Thoracic aorta (tissue), 2 donors: ENCODE measurements around the gene HMX1. TPM values are rescaled to one million over a fixed set of nuclear protein-coding genes. Genes with fewer than 3 reads are reported as not detected.

Experiments used
- ATAC-seq: fragments of 150-250 bp; one replicate; pipeline ENCODE4 v1.8.0; 2017; ENCODE audit warnings: low read depth; ENCODE audit not compliant: insufficient number of reproducible peaks, low FRiP score
- DNase-seq: peaks from one replicate; pipeline ENCODE4 v3.0.0-alpha.2; 2020; ENCODE audit warnings: low spot score
- H3K27ac ChIP-seq, 2 donors: fragments of 200-600 bp; sonication (generic); 1 replicate in 1 of 2; 2 replicates in 1 of 2; pipeline ENCODE4 v1.5.1; 2016; ENCODE audit warnings: mild to moderate bottlenecking in 2 of 2, moderate library complexity in 2 of 2
- H3K27me3 ChIP-seq: fragments of 200-600 bp; sonication (generic); replicated peaks from 2 replicates; pipeline ENCODE4 v1.6.0; 2016; ENCODE audit warnings: mild to moderate bottlenecking; ENCODE audit not compliant: insufficient read depth
- H3K36me3 ChIP-seq: fragments of 200-600 bp; sonication (generic); one replicate; pipeline ENCODE4 v1.5.1; 2016
- H3K4me1 ChIP-seq, 2 donors: fragments of 200-600 bp; sonication (generic); 1 replicate in 1 of 2; 2 replicates in 1 of 2; pipeline versions ENCODE4 v1.5.1 to v1.6.0; 2016; ENCODE audit warnings: low read depth in 2 of 2, mild to moderate bottlenecking in 1 of 2; ENCODE audit not compliant: control insufficient read depth in 1 of 2
- H3K4me3 ChIP-seq: fragments of 200-600 bp; sonication (generic); 2 replicates; pipeline ENCODE4 v1.5.1; 2016; ENCODE audit warnings: mild to moderate bottlenecking
- H3K9me3 ChIP-seq: fragments of 200-600 bp; sonication (generic); 2 replicates; pipeline ENCODE4 v1.5.1; 2016
- CTCF ChIP-seq: fragments of 200-600 bp; sonication (generic); IDR thresholded peaks from one replicate; pipeline ENCODE4 v1.5.1; 2019; ENCODE audit warnings: antibody characterized with exemption
- total RNA-seq, 2 donors: library from RNA; depleted of rRNA; stranded (reverse); fragments of >200 nt; gene quantifications; one replicate each; pipeline versions ENCODE4 v1.1.0 to v1.2.3, GENCODE V29; 2016

HMX1 gene
- total RNA-seq, 2 donors from 2014 or later: 0.28 TPM; not detected in 1

- H3K36me3 ChIP-seq: no peaks in the 10 kb centered on the region
- ATAC-seq (no peak), DNase-seq (no peak)
- no peaks in the 10 kb centered on the region for H3K9me3 ChIP-seq
- H3K27me3 ChIP-seq: no peaks in the 10 kb centered on the region
- no peak for TF ChIP-seq CTCF
- H3K4me1 ChIP-seq: no peaks in the 10 kb centered on the region
- no peak overlapping the region for H3K4me3 ChIP-seq
- H3K27ac ChIP-seq: no peak overlapping the region
Observed at GRCh38 chr4:8912506-8912905, 40.9 kb upstream of the HMX1 start.

GRCh38 chr4:8912089-8912455, 40.4 kb upstream of the HMX1 start:
- Histone ChIP-seq H3K27me3 (no peaks in the 10 kb centered on the region), H3K27ac (no peak overlapping the region), H3K4me3 (no peak overlapping the region), H3K9me3 (no peaks in the 10 kb centered on the region), H3K4me1 (no peaks in the 10 kb centered on the region), H3K36me3 (no peaks in the 10 kb centered on the region)
- ATAC-seq: no peak
- no peak for TF ChIP-seq CTCF
- DNase-seq: no peak

GRCh38 chr4:8911316-8912088, 39.9 kb upstream of the HMX1 start:
- no peaks in the 10 kb centered on the region for H3K9me3 ChIP-seq
- TF ChIP-seq CTCF: no peak
- DNase-seq (no peak), ATAC-seq (no peak)
- H3K4me3 ChIP-seq: no peak overlapping the region
- H3K36me3 ChIP-seq: no peaks in the 10 kb centered on the region
- no peaks in the 10 kb centered on the region for H3K27me3 ChIP-seq
- no peaks in the 10 kb centered on the region for H3K4me1 ChIP-seq
- H3K27ac ChIP-seq: no peak overlapping the region

- H3K27me3 ChIP-seq: no peaks in the 10 kb centered on the region
- DNase-seq (no peak), ATAC-seq (no peak)
Observed at GRCh38 chr4:8910822-8911315, 39.2 kb upstream of the HMX1 start.

More at GRCh38 chr4:8910822-8911315, 39.2 kb upstream of the HMX1 start:
- Histone ChIP-seq H3K4me1 (no peaks in the 10 kb centered on the region), H3K4me3 (no peak overlapping the region), H3K27ac (no peak overlapping the region), H3K9me3 (no peaks in the 10 kb centered on the region), H3K36me3 (no peaks in the 10 kb centered on the region)
- TF ChIP-seq CTCF: no peak
